ENCODE data around the gene CCDC187.

Gene CCDC187

GRCh38 chr9:136284951-136285350, 18.9 kb downstream of the CCDC187 start:
- no peak for DNase-seq (ENCODE audit: low read depth in 3 of 3)

GRCh38 chr9:136284311-136284710, 19.6 kb downstream of the CCDC187 start:
- no peak for DNase-seq (ENCODE audit: low read depth in 3 of 3)

GRCh38 chr9:136283291-136284235, 20.3 kb downstream of the CCDC187 start:
- DNase-seq (ENCODE audit: low read depth in 3 of 3): peak; percentile 48 to 76 (median 60)

- peak in 1 of 3 experiments; percentile 14 for DNase-seq (ENCODE audit: low read depth in 3 of 3)
These were observed 21.5 kb downstream of the CCDC187 start for GRCh38 chr9:136282272-136282861.

GRCh38 chr9:136281421-136282271, 22.2 kb downstream of the CCDC187 start:
- no peak for DNase-seq (ENCODE audit: low read depth in 3 of 3)

- DNase-seq (ENCODE audit: low read depth in 3 of 3): no peak
These were observed 23.2 kb downstream of the CCDC187 start for GRCh38 chr9:136280535-136281315.

- DNase-seq (ENCODE audit: low read depth in 3 of 3): no peak
These were observed 24.4 kb downstream of the CCDC187 start for GRCh38 chr9:136279471-136279870.

GRCh38 chr9:136278894-136279293, 25.0 kb downstream of the CCDC187 start:
- no peak for DNase-seq (ENCODE audit: low read depth in 3 of 3)

- DNase-seq (ENCODE audit: low read depth in 3 of 3): no peak
These were observed 25.7 kb downstream of the CCDC187 start for GRCh38 chr9:136278221-136278620.

- no peak for DNase-seq (ENCODE audit: low read depth in 3 of 3)
These were observed 26.1 kb downstream of the CCDC187 start for GRCh38 chr9:136277746-136278145.

GRCh38 chr9:136276716-136277115, 27.2 kb downstream of the CCDC187 start:
- DNase-seq (ENCODE audit: low read depth in 3 of 3): no peak

GRCh38 chr9:136275655-136276429, 28.1 kb downstream of the CCDC187 start:
- DNase-seq (ENCODE audit: low read depth in 3 of 3): no peak

- no peak for DNase-seq (ENCODE audit: low read depth in 3 of 3)
These were observed 28.9 kb downstream of the CCDC187 start for GRCh38 chr9:136274786-136275654.

- no peak for DNase-seq (ENCODE audit: low read depth in 3 of 3)
These were observed 29.7 kb downstream of the CCDC187 start for GRCh38 chr9:136273921-136274785.

- no peak for DNase-seq (ENCODE audit: low read depth in 3 of 3)
These were observed 30.5 kb downstream of the CCDC187 start for GRCh38 chr9:136273244-136273865.

- DNase-seq (ENCODE audit: low read depth in 3 of 3): no peak
These were observed 33.7 kb downstream of the CCDC187 start for GRCh38 chr9:136270173-136270705.

- DNase-seq (ENCODE audit: low read depth in 3 of 3): no peak
These were observed 35.2 kb downstream of the CCDC187 start for GRCh38 chr9:136268735-136269134.

- no peak for DNase-seq (ENCODE audit: low read depth in 3 of 3)
These were observed 35.6 kb downstream of the CCDC187 start for GRCh38 chr9:136268318-136268717.

Data from stimulated activated CD4-positive, alpha-beta T cell treated with anti-CD3 and anti-CD28 coated beads, TNF-alpha, amount 100 ng/mL, for 24 hours (primary cell).